K562 (cell line): Measurements from ENCODE around the gene CLIC1. TPM values are rescaled to one million over a fixed set of nuclear protein-coding genes. Genes with fewer than 3 reads are reported as not detected.
A peak's percentile ranks its signal among the peaks of the same experiment; 100 is the strongest.

ENCODE experiments used
- ATAC-seq: fragments of 200-7000 bp; cut with Tn5 transposase; 3 replicates; pipeline ENCODE4 v1.9.1; 2020; ENCODE audit warnings: moderate library complexity
- BruUV-seq: library from RNA; stranded (reverse); fragments of 400-500 nt; replicated peaks from 2 replicates; lab custom pipeline; 2021; lab: Mats Ljungman, UMichigan
- CTCF ChIA-PET: fragments of 300-600 bp; formaldehyde crosslinking; extraction: SDS; loops from one replicate; lab custom pipeline; 2021; ENCODE audit warnings: low intra/inter-chr PET ratio; lab: Yijun Ruan, JAX
- POLR2A ChIA-PET: fragments of 300-600, 350-650 bp; sonication (Branson Sonifier 250); formaldehyde crosslinking; extraction: SDS; loops from one replicate; lab custom pipeline; 2021; ENCODE audit warnings: antibody characterized with exemption, inconsistent platforms; lab: Yijun Ruan, JAX
- DNase-seq, 4 experiments: peaks; one replicate each; pipeline versions ENCODE4 v3.0.0 to v3.0.0-alpha.2; 2011 to 2018; ENCODE audit warnings: low spot score in 3 of 4, mixed read lengths in 3 of 4; ENCODE audit errors: extremely low read depth in 1 of 4
- FAIRE-seq: peaks from 2 replicates; lab custom pipeline; 2011; peaks lifted over from hg19 to GRCh38; lab: Jason Lieb, UNC
- H2AFZ ChIP-seq: 2 replicates; pipeline ENCODE4 v1.6.0; 2011; ENCODE audit warnings: low read depth, low read length, control low read depth, inconsistent platforms
- H3K27ac ChIP-seq: fragments of 200-600 bp; 3 replicates; pipeline ENCODE4 v1.8.0; 2011; ENCODE audit warnings: low read depth, mild to moderate bottlenecking, control low read depth, inconsistent platforms, low read length, moderate library complexity, mixed read lengths; ENCODE audit errors: extremely low read depth
- H3K27me3 ChIP-seq, 2 experiments: fragments of 300-600 bp in 1 of 2; 2 replicates in 1 of 2; 3 replicates in 1 of 2; pipeline versions ENCODE4 v1.6.0 to v1.8.0; 2011; ENCODE audit warnings: inconsistent platforms in 2 of 2, low read length in 2 of 2, mild to moderate bottlenecking in 1 of 2, mixed read lengths in 1 of 2, moderate library complexity in 1 of 2; ENCODE audit not compliant: control insufficient read depth in 2 of 2, insufficient read depth in 2 of 2
- H3K36me3 ChIP-seq: fragments of 300-600 bp; 3 replicates; pipeline ENCODE4 v1.8.0; 2011; ENCODE audit warnings: mild to moderate bottlenecking, low read length, inconsistent platforms; ENCODE audit not compliant: control insufficient read depth, insufficient read depth
- H3K4me1 ChIP-seq, 2 experiments: fragments of 200-600 bp in 1 of 2; replicated peaks in 1 of 2; 2 replicates in 1 of 2; 3 replicates in 1 of 2; pipeline versions ENCODE4 v1.5.1 to v1.8.0; 2011; ENCODE audit warnings: inconsistent platforms in 2 of 2, low read length in 2 of 2, mild to moderate bottlenecking in 1 of 2, mixed read lengths in 1 of 2, moderate library complexity in 1 of 2; ENCODE audit not compliant: control insufficient read depth in 2 of 2, insufficient read depth in 2 of 2
- H3K4me2 ChIP-seq: 2 replicates; pipeline ENCODE4 v1.6.1; 2011; ENCODE audit warnings: low read length, control low read depth, inconsistent platforms, mixed read lengths; ENCODE audit not compliant: insufficient read depth
- H3K4me3 ChIP-seq: fragments of 200-600 bp; sonication (generic), shearing (Covaris generic); 2 replicates; pipeline ENCODE4 v1.5.1; 2016; ENCODE audit warnings: control low read depth, inconsistent platforms
- H3K79me2 ChIP-seq: fragments of 200-600 bp; 3 replicates; pipeline ENCODE4 v1.8.0; 2011; ENCODE audit warnings: low read length, inconsistent platforms; ENCODE audit not compliant: control insufficient read depth, insufficient read depth
- H3K9ac ChIP-seq, 2 experiments: 2 replicates each; pipeline versions ENCODE4 v1.6.0 to v1.6.1; 2011; ENCODE audit warnings: low read depth in 2 of 2, low read length in 2 of 2, control low read depth in 1 of 2, inconsistent platforms in 1 of 2, mild to moderate bottlenecking in 1 of 2, mixed read lengths in 1 of 2; ENCODE audit not compliant: insufficient read depth in 1 of 2
- H3K9me1 ChIP-seq: one replicate; pipeline ENCODE4 v1.6.0; 2011; ENCODE audit warnings: inconsistent platforms, mild to moderate bottlenecking, low read length, moderate library complexity; ENCODE audit not compliant: control insufficient read depth, insufficient read depth
- H3K9me3 ChIP-seq: replicated peaks from 2 replicates; pipeline ENCODE4 v1.5.1; 2011; ENCODE audit warnings: low read depth, low read length, inconsistent platforms; ENCODE audit not compliant: control insufficient read depth, insufficient read depth
- H4K20me1 ChIP-seq: replicated peaks from 2 replicates; pipeline ENCODE4 v1.6.1; 2011; ENCODE audit warnings: low read length, inconsistent platforms, mixed read lengths; ENCODE audit not compliant: control insufficient read depth, insufficient read depth
- CTBP1 ChIP-seq: fragments of 450-650 bp; IDR thresholded peaks from 2 replicates; pipeline ENCODE4 v1.6.1; 2016; ENCODE audit warnings: borderline replicate concordance
- DDX20 ChIP-seq: fragments of 450-650 bp; IDR thresholded peaks from 2 replicates; pipeline ENCODE4 v1.6.1; 2016; ENCODE audit warnings: missing genetic modification characterization, low read depth, mild to moderate bottlenecking, missing compliant biosample characterization, moderate library complexity
- ESRRB ChIP-seq: fragments of 250-450 bp; sonication (Bioruptor Pico); IDR thresholded peaks from 2 replicates; pipeline ENCODE4 v1.5.0; 2020; ENCODE audit warnings: mild to moderate bottlenecking, moderate library complexity, borderline replicate concordance
- FOXA3 ChIP-seq, 2 experiments: fragments of 450-650 bp in 1 of 2; sonication (generic) in 1 of 2; formaldehyde crosslinking; IDR thresholded peaks in 1 of 2; conservative IDR thresholded peaks in 1 of 2; 2 replicates each; pipeline versions ENCODE4 v1.4.0 to v1.8.0; 2020 to 2022; ENCODE audit warnings: mild to moderate bottlenecking in 2 of 2, missing genetic modification reagents in 1 of 2
- MXI1 ChIP-seq: IDR thresholded peaks from 2 replicates; pipeline ENCODE4 v1.6.1; 2011; ENCODE audit warnings: low read depth, mild to moderate bottlenecking, improper control_type of control experiment, low read length
- PHTF2 ChIP-seq: fragments of 250-450 bp; sonication (Bioruptor Pico); IDR thresholded peaks from 2 replicates; pipeline ENCODE4 v1.5.0; 2021; ENCODE audit warnings: mild to moderate bottlenecking
- SP1 ChIP-seq: sonication (generic); formaldehyde crosslinking; IDR thresholded peaks from 2 replicates; pipeline ENCODE4 v1.8.1; 2022; ENCODE audit warnings: mild to moderate bottlenecking, missing genetic modification reagents
- SPI1 ChIP-seq: IDR thresholded peaks from 2 replicates; pipeline ENCODE4 v1.6.1; 2011; ENCODE audit warnings: low read depth, low read length, control low read depth, borderline replicate concordance
- ZBTB8A ChIP-seq: fragments of 450-650 bp; IDR thresholded peaks from 2 replicates; pipeline ENCODE4 v1.6.1; 2018; ENCODE audit warnings: mild to moderate bottlenecking, moderate library complexity; ENCODE audit not compliant: partially characterized antibody
- ZNF197 ChIP-seq: fragments of 200-800 bp; sonication (Bioruptor generic); IDR thresholded peaks from 2 replicates; pipeline ENCODE4 v1.6.1; 2016; ENCODE audit warnings: low read depth, missing genetic modification characterization, missing compliant biosample characterization
- ZNF3 ChIP-seq: fragments of 250-450 bp; sonication (Bioruptor Pico); IDR thresholded peaks from 2 replicates; pipeline ENCODE4 v1.5.0; 2021; ENCODE audit warnings: mild to moderate bottlenecking, moderate library complexity
- ZNF695 ChIP-seq: fragments of 450-650 bp; formaldehyde crosslinking; IDR thresholded peaks from 2 replicates; pipeline ENCODE4 v1.4.0; 2020; ENCODE audit warnings: mild to moderate bottlenecking, moderate library complexity
- ZNF764 ChIP-seq: fragments of 250-450 bp; sonication (Bioruptor Pico); IDR thresholded peaks from 2 replicates; pipeline ENCODE4 v1.4.0; 2020; ENCODE audit warnings: low read depth, mild to moderate bottlenecking, moderate library complexity
- WGBS: fragments of 100-300 bp; shearing (Covaris generic); methylation state at CpG from one replicate; pipeline ENCODE4 v1.1.6; 2016; ENCODE audit warnings: low coverage, mixed read lengths; ENCODE audit not compliant: insufficient coverage; ENCODE audit errors: missing lambda C conversion rate; 5-methylcytosine and 5-hydroxymethylcytosine counted together
- in situ Hi-C: fragments of 300-500 bp; cut with MboI; formaldehyde crosslinking; loops from 4 replicates; pipeline ENCODE4 v1.15.0; 2018; ENCODE audit warnings: inconsistent platforms, mixed read lengths
- intact Hi-C: fragments of 100-400 bp; cut with micrococcal nuclease; formaldehyde crosslinking; loops from 2 replicates; pipeline ENCODE4 v1.14.2; 2022
- polyA plus RNA-seq, 8 experiments: library from polyadenylated mRNA; depleted of rRNA in 4 of 8; stranded (reverse) in 5 of 8; unstranded in 3 of 8; fragments of >200 nt; fragmentation: Nextera tagmentation in 2 of 8; fragmentation: Illumina TruSeq in 1 of 8; extraction: Ambion mirVana in 2 of 8; extraction: Trizol in 1 of 8; gene quantifications; 2 replicates each; pipeline versions ENCODE4 v1.2.1 to v1.2.3, GENCODE V29; 2011 to 2014; ENCODE audit warnings: inconsistent platforms in 1 of 8, missing spikeins in 1 of 8
- total RNA-seq, 7 experiments: library from RNA; depleted of rRNA in 6 of 7; stranded (reverse); fragments of >200 nt in 6 of 7; fragmentation: Illumina TruSeq in 2 of 7; extraction: Trizol in 2 of 7; gene quantifications; 2 replicates each; pipeline versions ENCODE4 v1.2.1 to v1.2.3, GENCODE V29; 2011 to 2021; ENCODE audit warnings: low replicate concordance in 1 of 7
- TF ChIP-seq, protein P1 (sequence below): sonication (generic); formaldehyde crosslinking; IDR thresholded peaks from 2 replicates; pipeline ENCODE4 v1.9.0; 2022; ENCODE audit warnings: mild to moderate bottlenecking, missing genetic modification reagents
- TF ChIP-seq, protein P2 (sequence below): fragments of 250-450 bp; sonication (Bioruptor Pico); IDR thresholded peaks from 2 replicates; pipeline ENCODE4 v1.8.0; 2021; ENCODE audit warnings: moderate library complexity, mild to moderate bottlenecking, inconsistent platforms
- TF ChIP-seq, protein P3 (sequence below): sonication (generic); IDR thresholded peaks from 2 replicates; pipeline ENCODE4 v1.6.1; 2016

Gene CLIC1
- total and polyA plus RNA-seq, 9 of the 15 experiments (the other 6 are each of a cell fraction or from before 2014, with no cell fraction given), result 1,267 to 2,419 (median 1,808) TPM

GRCh38 chr6:31767096-31767645 is 30.8 kb upstream of the CLIC1 start:
- ChIA-PET CTCF (interaction anchor here (0.5 kb wide), 1 partner anchor 87 kb away, joined by 3 read pairs; no protein-coding TSS in a partner anchor), POLR2A (interaction anchor here (0.7 to 5.9 kb wide), 10 partner anchors 8 to 36 kb away, joined by 3 to 75 read pairs (median 5); partner anchors contain the start of genes CLIC1, MSH5 and VARS1)
- Histone ChIP-seq H3K9ac (peak overlapping the region in 1 of 2 experiments; percentile 79; a peak in 2 of 4 replicates), H3K9me1 (peaks cover 4% of the 10 kb centered on the region), H3K27me3 (no peaks in the 10 kb centered on the region), H3K4me3 (no peak overlapping the region), H3K36me3 (peaks cover 20% of the 10 kb centered on the region; the same call in 2 of the 3 replicates), H3K27ac (no peak overlapping the region), H3K4me1 (peaks cover 18 to 57% of the 10 kb centered on the region in 2 experiments; a peak in 4 of 5 replicates), H2AFZ (no peak overlapping the region), H4K20me1 (no peaks in the 10 kb centered on the region), H3K4me2 (no peak overlapping the region), H3K9me3 (no peaks in the 10 kb centered on the region), H3K79me2 (no peaks in the 10 kb centered on the region)
- WGBS, result 64% methylated on average over 6 of the region's 6 CpGs
- no peak for ATAC-seq
- intact Hi-C loops (no loop called here), in situ Hi-C loops (loop anchor here (5.0 kb wide), 1 partner anchor 80 kb away; no protein-coding TSS in a partner anchor)
- no TSS peak for BruUV-seq
- no peak for DNase-seq
- no peak for FAIRE-seq
- TF ChIP-seq DDX20 (tag) (no peak), ZNF3 (CRISPR knock-in tag) (no peak), ESRRB (no peak), SP1 (CRISPR knock-in tag) (no peak), FOXA3 (CRISPR knock-in tag; conservative IDR thresholded peaks at IDR 0.05 in 1 of 2, IDR thresholded peaks at IDR 0.05 in 1 of 2) (0 out of 4 replicates have a peak, but pooled peaks of 1 of the 2 experiments have one; percentile 21), ZBTB8A (no peak), PHTF2 (CRISPR knock-in tag) (no peak), ZNF695 (CRISPR knock-in tag) (0 out of 2 replicates have a peak, but pooled peaks have one; percentile 7), CTBP1 (no peak), ZNF764 (no peak), SPI1 (peak; percentile 41; the same call in 1 of the 2 replicates), MXI1 (no peak), ZNF197 (CRISPR knock-in tag) (no peak)
- TF ChIP-seq, protein P1, sequence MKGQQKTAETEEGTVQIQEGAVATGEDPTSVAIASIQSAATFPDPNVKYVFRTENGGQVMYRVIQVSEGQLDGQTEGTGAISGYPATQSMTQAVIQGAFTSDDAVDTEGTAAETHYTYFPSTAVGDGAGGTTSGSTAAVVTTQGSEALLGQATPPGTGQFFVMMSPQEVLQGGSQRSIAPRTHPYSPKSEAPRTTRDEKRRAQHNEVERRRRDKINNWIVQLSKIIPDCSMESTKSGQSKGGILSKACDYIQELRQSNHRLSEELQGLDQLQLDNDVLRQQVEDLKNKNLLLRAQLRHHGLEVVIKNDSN (CRISPR knock-in tag), result peak; percentile 40; the same call in 1 of the 2 replicates
- TF ChIP-seq, protein P2, sequence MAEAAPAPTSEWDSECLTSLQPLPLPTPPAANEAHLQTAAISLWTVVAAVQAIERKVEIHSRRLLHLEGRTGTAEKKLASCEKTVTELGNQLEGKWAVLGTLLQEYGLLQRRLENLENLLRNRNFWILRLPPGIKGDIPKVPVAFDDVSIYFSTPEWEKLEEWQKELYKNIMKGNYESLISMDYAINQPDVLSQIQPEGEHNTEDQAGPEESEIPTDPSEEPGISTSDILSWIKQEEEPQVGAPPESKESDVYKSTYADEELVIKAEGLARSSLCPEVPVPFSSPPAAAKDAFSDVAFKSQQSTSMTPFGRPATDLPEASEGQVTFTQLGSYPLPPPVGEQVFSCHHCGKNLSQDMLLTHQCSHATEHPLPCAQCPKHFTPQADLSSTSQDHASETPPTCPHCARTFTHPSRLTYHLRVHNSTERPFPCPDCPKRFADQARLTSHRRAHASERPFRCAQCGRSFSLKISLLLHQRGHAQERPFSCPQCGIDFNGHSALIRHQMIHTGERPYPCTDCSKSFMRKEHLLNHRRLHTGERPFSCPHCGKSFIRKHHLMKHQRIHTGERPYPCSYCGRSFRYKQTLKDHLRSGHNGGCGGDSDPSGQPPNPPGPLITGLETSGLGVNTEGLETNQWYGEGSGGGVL (CRISPR knock-in tag), result no peak
- TF ChIP-seq, protein P3, sequence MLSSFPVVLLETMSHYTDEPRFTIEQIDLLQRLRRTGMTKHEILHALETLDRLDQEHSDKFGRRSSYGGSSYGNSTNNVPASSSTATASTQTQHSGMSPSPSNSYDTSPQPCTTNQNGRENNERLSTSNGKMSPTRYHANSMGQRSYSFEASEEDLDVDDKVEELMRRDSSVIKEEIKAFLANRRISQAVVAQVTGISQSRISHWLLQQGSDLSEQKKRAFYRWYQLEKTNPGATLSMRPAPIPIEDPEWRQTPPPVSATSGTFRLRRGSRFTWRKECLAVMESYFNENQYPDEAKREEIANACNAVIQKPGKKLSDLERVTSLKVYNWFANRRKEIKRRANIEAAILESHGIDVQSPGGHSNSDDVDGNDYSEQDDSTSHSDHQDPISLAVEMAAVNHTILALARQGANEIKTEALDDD, result no peak
